GM21515 (cell line): ENCODE results near the gene APOBEC2.

Experiments
- ATAC-seq: cut with Tn5 transposase; IDR thresholded peaks from one replicate; pipeline ENCODE4 v1.9.1; 2021; ENCODE audit not compliant: unreplicated experiment

The APOBEC2 gene

GRCh38 chr6:41083072-41083471 lies 30.1 kb downstream of the APOBEC2 start:
- ATAC-seq = no peak

GRCh38 chr6:41085182-41085581 lies 32.2 kb downstream of the APOBEC2 start:
- ATAC-seq = no peak

DNA sequence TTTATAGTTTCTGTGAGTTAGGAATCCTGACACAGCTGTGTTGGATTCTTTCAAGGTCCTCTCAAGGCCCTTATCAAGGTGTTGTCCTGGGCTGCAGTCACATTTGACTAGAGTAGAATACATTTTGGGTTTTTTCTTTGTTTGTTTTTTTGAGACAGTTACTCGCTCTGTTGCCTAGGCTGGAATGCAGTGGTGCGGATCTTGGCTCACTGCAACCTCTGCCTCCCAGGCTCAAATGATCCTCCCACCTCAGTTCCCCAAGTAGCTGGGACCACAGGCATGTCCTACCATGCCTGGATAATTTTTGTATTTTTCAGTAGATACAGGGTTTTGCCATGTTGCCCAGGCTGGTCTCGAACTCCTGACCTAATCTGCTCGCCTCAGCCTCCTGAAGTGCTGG lies 35.4 kb downstream of the APOBEC2 start:
- no peak for ATAC-seq

GRCh38 chr6:41090841-41091761 lies 38.1 kb downstream of the APOBEC2 start:
- ATAC-seq = no peak

DNA sequence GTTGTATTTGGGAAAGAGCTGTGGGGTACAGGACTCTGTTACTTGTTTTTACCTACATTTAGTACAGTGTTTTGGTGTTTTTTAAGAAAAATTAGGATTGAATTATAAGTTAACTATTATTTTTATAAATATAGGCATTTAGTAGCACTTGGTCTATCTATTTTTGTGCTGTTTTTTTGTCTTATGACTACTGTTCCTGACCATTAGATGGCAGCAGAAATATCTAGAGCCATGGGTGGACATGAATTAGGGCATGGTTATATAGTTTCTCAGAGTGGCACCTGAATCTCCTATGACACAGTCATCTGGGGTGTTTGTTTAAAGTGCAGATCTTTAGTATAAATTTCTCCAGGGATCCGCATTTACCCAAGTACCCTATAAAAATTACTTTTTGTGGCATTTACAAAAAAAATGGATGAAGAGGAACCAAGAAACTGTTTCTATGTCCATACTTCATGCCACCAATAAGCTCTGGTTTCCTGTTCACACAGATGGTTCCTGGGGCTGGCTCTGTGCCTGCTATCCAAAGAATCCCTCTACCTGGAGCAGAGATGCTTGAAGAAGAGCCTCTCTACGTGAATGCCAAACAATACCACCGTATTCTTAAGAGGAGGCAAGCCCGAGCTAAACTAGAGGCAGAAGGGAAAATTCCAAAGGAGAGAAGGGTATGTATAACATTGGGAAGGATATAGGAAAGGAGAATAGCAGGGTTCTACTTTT lies 39.6 kb downstream of the APOBEC2 start:
- no peak for ATAC-seq

DNA sequence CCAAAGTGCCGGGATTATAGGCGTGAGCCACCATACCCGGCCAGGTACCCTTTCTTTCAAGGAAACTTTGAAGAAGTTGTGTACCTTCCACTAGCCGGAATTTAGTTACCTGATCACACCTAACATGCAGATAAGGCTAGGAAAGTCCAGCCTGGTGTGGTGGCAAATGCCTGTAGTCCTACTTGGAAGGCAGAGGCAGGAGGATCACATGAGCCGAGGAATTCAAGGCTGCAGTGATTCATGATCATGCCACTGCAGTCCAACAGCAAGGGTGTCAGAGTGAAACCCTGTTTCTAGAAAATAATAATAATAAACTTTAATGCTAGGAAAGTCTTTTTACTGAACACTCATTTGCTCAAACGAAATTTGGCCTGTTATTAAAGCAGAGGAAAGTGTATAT lies 40.7 kb downstream of the APOBEC2 start:
- ATAC-seq = no peak

GRCh38 chr6:41097467-41098090 lies 44.6 kb downstream of the APOBEC2 start:
- no peak for ATAC-seq

GRCh38 chr6:41098366-41098765 lies 45.4 kb downstream of the APOBEC2 start:
- ATAC-seq = no peak

GRCh38 chr6:41100871-41101287 lies 47.9 kb downstream of the APOBEC2 start:
- no peak for ATAC-seq

DNA sequence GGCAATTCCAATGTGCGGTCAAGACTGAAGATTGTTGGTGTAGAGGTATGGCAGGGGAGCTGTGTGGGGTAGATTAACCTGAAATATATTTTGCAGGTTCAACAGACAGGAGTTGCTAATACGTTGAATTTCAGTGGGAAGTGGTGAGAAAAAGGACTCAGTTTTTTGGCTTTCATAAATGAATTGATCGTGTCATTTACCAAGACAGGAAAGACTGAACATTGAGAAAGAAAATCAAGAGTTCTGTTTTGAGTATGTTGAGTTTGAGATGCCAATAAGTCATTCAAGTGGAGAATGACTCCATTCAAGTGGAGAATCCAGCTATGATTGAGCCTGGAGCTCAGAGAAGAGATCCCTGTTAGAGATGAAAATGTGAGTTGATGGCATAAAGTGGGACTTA lies 50.8 kb downstream of the APOBEC2 start:
- no peak for ATAC-seq

DNA sequence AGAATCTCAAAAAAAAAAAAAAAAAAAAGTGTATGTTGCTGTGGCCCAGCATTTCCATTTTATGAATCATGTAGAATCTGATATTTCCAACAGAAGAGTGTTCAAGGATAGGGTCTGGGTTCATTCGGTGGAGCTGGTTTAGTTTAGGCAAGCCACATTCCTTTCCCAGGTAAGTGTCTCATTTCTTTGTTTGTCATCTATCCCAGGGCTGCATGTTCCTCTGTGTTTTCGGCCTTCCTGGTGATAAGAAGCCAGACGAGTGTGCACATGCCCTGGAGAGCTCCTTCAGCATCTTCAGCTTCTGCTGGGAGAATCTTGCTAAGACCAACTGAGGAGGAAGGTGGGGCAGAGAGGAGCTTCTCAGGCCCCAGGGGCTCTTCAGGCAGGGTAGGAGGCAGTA lies 58.0 kb downstream of the APOBEC2 start:
- ATAC-seq = no peak
